Activated CD4-positive, alpha-beta T cell treated with anti-CD3 and anti-CD28 coated beads for 36 hours (primary cell): ENCODE measurements around the gene ATP6V0B. TPM values are rescaled to one million over a fixed set of nuclear protein-coding genes. Genes with fewer than 3 reads are reported as not detected.

Experiments used
- ATAC-seq: fragments of 200-7000 bp; cut with Tn5 transposase; one replicate; pipeline ENCODE4 v1.10.0; 2021; ENCODE audit warnings: mild to moderate bottlenecking, moderate library complexity
- CTCF ChIA-PET: fragments of 350-600 bp; sonication (Branson Sonifier 250); formaldehyde crosslinking; loops from one replicate; lab custom pipeline; 2021; ENCODE audit warnings: antibody characterized with exemption; lab: Charles Lee
- POLR2A ChIA-PET: fragments of 350-600 bp; sonication (Branson Sonifier 250); formaldehyde crosslinking; loops from one replicate; lab custom pipeline; 2021; ENCODE audit warnings: antibody characterized with exemption, inconsistent platforms; lab: Charles Lee
- DNase-seq: peaks from one replicate; pipeline ENCODE4 v3.0.0-alpha.2; 2020
- H3K27ac Mint-ChIP-seq: one replicate; pipeline ENCODE4 v1.8.0; 2021; ENCODE audit warnings: mixed read lengths
- H3K27me3 Mint-ChIP-seq: one replicate; pipeline ENCODE4 v1.8.0; 2021; ENCODE audit warnings: mixed read lengths
- H3K36me3 Mint-ChIP-seq: one replicate; pipeline ENCODE4 v1.8.0; 2021; ENCODE audit warnings: low read depth, mixed read lengths
- H3K4me1 Mint-ChIP-seq: one replicate; pipeline ENCODE4 v1.8.0; 2021; ENCODE audit warnings: mixed read lengths
- H3K4me3 Mint-ChIP-seq: one replicate; pipeline ENCODE4 v1.8.0; 2021; ENCODE audit warnings: mild to moderate bottlenecking, moderate library complexity, mixed read lengths
- H3K9me3 Mint-ChIP-seq: one replicate; pipeline ENCODE4 v1.8.0; 2021; ENCODE audit warnings: low read depth, mixed read lengths
- intact Hi-C, 2 experiments: fragments of 100-400 bp; cut with DNase I in 1 of 2; cut with micrococcal nuclease in 1 of 2; formaldehyde crosslinking; loops; one replicate each; pipeline versions ENCODE4 v1.14.2 to v1.15.1; 2022 to 2024; cut with DNase I, micrococcal nuclease
- total RNA-seq, 2 experiments: library from RNA; stranded (reverse); gene quantifications; one replicate each; pipeline ENCODE4 v1.2.3, GENCODE V29; 2021

Gene ATP6V0B
- total RNA-seq, 2 experiments from 2014 or later = 39.4 to 75.6 TPM

DNA sequence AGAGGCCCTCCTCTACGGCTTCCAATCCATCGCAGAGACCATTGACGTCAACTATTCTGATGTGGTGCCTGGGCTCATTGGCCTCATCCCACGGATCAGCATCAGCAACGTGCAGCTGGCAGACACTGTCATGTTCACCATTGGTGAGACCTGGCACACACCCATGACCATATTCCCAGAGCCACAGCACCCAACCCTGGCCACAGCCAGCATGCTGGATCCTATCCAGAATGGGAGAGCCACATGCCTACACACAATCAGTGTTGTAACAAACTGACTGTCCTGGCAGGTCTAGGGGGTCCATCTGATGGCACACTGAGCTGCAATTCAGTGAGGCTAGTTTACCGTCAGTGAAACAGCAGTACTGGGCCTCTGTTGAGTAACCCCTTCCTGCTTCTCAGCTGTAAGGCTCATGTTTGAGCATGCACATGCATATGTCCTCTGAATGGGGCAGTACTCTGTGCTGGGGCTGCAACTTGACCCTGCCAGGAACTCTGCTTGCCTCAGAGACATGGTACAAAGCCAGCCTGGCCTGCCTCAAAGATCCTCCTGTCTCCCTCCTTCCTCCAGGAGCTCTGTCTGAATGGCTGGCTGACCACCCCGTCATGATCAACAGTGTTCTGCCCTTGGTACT is 17.2 kb upstream of the ATP6V0B start:
- DNase-seq (no peak), ATAC-seq (no peak)
- H3K4me1 Mint-ChIP-seq = no peaks in the 10 kb centered on the region
- intact Hi-C loops = no loop called here
- CTCF ChIA-PET = interaction anchor here (0.7 kb wide), 1 partner anchor 439 kb away, joined by 4 read pairs; no protein-coding TSS in a partner anchor
- H3K27ac Mint-ChIP-seq = no peak overlapping the region
- H3K4me3 Mint-ChIP-seq = no peak overlapping the region
- peaks cover 10% of the 10 kb centered on the region for H3K36me3 Mint-ChIP-seq
- no peaks in the 10 kb centered on the region for H3K9me3 Mint-ChIP-seq
- POLR2A ChIA-PET = no interaction called here
- no peaks in the 10 kb centered on the region for H3K27me3 Mint-ChIP-seq

DNA sequence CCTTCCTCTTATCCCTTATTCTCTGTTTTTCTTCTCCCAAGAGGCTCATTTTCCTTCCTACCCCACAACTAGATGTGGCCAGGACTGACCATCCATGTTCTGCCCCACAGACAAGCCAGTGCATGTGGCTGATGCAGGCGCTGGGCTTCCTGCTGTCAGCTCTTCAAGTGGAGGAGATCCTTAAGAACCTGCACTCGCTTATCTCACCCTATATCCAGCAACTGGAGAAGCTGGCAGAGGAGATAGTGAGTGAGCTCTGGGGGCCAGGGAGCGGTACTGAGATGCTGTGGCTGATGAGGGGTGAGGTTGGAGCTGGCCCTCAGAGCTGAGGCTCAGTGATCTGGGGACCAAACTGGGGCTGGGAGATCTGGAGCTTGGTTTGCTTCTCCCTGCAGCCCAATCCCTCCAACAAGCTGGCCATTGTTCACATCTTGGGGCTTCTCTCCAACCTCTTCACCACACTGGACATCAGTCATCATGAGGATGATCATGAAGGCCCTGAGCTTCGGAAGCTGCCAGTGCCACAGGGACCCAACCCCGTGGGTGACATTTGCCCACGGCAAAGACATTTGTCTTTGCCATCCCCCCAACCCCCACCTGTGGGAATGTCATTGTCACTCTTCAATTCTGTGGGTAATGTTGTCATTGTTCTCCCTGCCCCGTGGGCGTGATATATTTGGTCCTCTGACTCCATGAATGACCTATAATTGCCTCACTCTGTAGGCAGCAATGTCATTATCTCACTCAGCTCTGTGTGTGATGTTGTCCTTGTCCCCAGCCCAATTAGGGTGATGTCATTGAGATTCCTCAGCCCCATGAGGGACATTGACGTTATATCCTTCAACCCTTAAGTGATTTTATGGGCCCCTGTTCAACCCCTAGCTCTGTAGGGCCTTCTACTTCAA is 16.2 kb upstream of the ATP6V0B start:
- no peak overlapping the region for H3K4me3 Mint-ChIP-seq
- ChIA-PET POLR2A (interaction anchor here (0.6 kb wide), 1 partner anchor 96 kb away, joined by 4 read pairs; no protein-coding TSS in a partner anchor), CTCF (interaction anchor here (0.6 to 0.8 kb wide), 2 partner anchors 47 to 260 kb away, joined by 3 read pairs; no protein-coding TSS in a partner anchor)
- H3K9me3 Mint-ChIP-seq = no peaks in the 10 kb centered on the region
- intact Hi-C loops = no loop called here
- H3K27ac Mint-ChIP-seq = no peak overlapping the region
- DNase-seq (no peak), ATAC-seq (no peak)
- H3K36me3 Mint-ChIP-seq = peaks cover 10% of the 10 kb centered on the region
- no peaks in the 10 kb centered on the region for H3K27me3 Mint-ChIP-seq
- no peaks in the 10 kb centered on the region for H3K4me1 Mint-ChIP-seq

GRCh38 chr1:43960798-43961197 is 14.0 kb upstream of the ATP6V0B start:
- intact Hi-C loops = no loop called here
- no peaks in the 10 kb centered on the region for H3K4me1 Mint-ChIP-seq
- DNase-seq = no peak
- no peak overlapping the region for H3K27ac Mint-ChIP-seq
- POLR2A ChIA-PET = no interaction called here
- H3K9me3 Mint-ChIP-seq = no peaks in the 10 kb centered on the region
- no peak for ATAC-seq
- H3K36me3 Mint-ChIP-seq = peaks cover 10% of the 10 kb centered on the region
- H3K4me3 Mint-ChIP-seq = no peak overlapping the region
- H3K27me3 Mint-ChIP-seq = no peaks in the 10 kb centered on the region
- CTCF ChIA-PET = interaction anchor here (0.6 kb wide), 1 partner anchor 27 kb away, joined by 4 read pairs; no protein-coding TSS in a partner anchor

DNA sequence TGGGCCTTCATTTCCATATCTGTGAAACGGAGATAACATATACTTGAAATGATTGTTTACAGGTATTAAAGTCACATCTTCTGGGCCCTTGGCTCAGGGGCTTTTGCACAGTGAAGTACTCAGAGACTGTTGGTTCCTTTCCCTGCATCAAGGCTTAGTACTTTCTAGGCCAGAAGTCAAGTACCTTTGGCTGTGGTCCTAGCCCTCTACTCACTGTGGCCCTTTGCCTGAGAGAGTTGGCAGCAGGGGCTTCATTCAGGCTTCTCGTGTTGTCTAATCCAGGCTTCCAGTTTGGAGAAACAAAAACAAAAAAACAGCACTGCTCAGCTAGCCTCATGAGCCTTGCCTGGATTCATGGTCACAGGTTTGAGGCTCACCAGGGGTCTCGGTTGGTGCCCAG is 13.1 kb upstream of the ATP6V0B start:
- H3K9me3 Mint-ChIP-seq = no peaks in the 10 kb centered on the region
- ChIA-PET POLR2A (no interaction called here), CTCF (interaction anchor here (0.6 kb wide), 1 partner anchor 1019 kb away, joined by 3 read pairs; no protein-coding TSS in a partner anchor)
- H3K36me3 Mint-ChIP-seq = peaks cover 10% of the 10 kb centered on the region
- intact Hi-C loops = no loop called here
- H3K27me3 Mint-ChIP-seq = no peaks in the 10 kb centered on the region
- no peaks in the 10 kb centered on the region for H3K4me1 Mint-ChIP-seq
- no peak overlapping the region for H3K27ac Mint-ChIP-seq
- DNase-seq (no peak), ATAC-seq (no peak)
- H3K4me3 Mint-ChIP-seq = no peak overlapping the region

- H3K27ac Mint-ChIP-seq = no peak overlapping the region
- ATAC-seq (no peak), DNase-seq (no peak)
- H3K27me3 Mint-ChIP-seq = no peaks in the 10 kb centered on the region
- peaks cover 6% of the 10 kb centered on the region for H3K36me3 Mint-ChIP-seq
- no peaks in the 10 kb centered on the region for H3K4me1 Mint-ChIP-seq
- ChIA-PET CTCF (interaction anchor here (0.6 kb wide), 1 partner anchor 1020 kb away, joined by 3 read pairs; no protein-coding TSS in a partner anchor), POLR2A (no interaction called here)
- H3K9me3 Mint-ChIP-seq = no peaks in the 10 kb centered on the region
- H3K4me3 Mint-ChIP-seq = no peak overlapping the region
- intact Hi-C loops = no loop called here
Measured at GRCh38 chr1:43962324-43962723, 12.4 kb upstream of the ATP6V0B start.

- POLR2A ChIA-PET = no interaction called here
- intact Hi-C loops = no loop called here
Measured at GRCh38 chr1:43963006-43963405, 11.8 kb upstream of the ATP6V0B start.

GRCh38 chr1:43963890-43964289 is 10.9 kb upstream of the ATP6V0B start:
- Mint-ChIP-seq H3K27me3 (no peaks in the 10 kb centered on the region), H3K4me3 (no peak overlapping the region), H3K9me3 (no peaks in the 10 kb centered on the region), H3K36me3 (peaks cover 2% of the 10 kb centered on the region), H3K27ac (no peak overlapping the region), H3K4me1 (no peaks in the 10 kb centered on the region)
- no peak for ATAC-seq
- intact Hi-C loops = no loop called here
- ChIA-PET POLR2A (interaction anchor here (0.6 kb wide), 1 partner anchor 11 kb away, joined by 3 read pairs; the partner anchor contains the start of gene ATP6V0B), CTCF (interaction anchor here (0.6 kb wide), 1 partner anchor 39 kb away, joined by 3 read pairs; no protein-coding TSS in a partner anchor)
- no peak for DNase-seq

More at GRCh38 chr1:43963006-43963405, 11.8 kb upstream of the ATP6V0B start:
- H3K9me3 Mint-ChIP-seq = no peaks in the 10 kb centered on the region
- no peaks in the 10 kb centered on the region for H3K4me1 Mint-ChIP-seq
- peaks cover 6% of the 10 kb centered on the region for H3K36me3 Mint-ChIP-seq
- H3K27me3 Mint-ChIP-seq = no peaks in the 10 kb centered on the region
- ATAC-seq (no peak), DNase-seq (no peak)
- CTCF ChIA-PET = no interaction called here
- H3K27ac Mint-ChIP-seq = no peak overlapping the region
- H3K4me3 Mint-ChIP-seq = no peak overlapping the region

- intact Hi-C loops = no loop called here
- ATAC-seq (no peak), DNase-seq (no peak)
- ChIA-PET CTCF (no interaction called here), POLR2A (no interaction called here)
- Mint-ChIP-seq H3K36me3 (peaks cover 5% of the 10 kb centered on the region), H3K27ac (no peak overlapping the region), H3K4me1 (peaks cover 6% of the 10 kb centered on the region), H3K9me3 (no peaks in the 10 kb centered on the region), H3K27me3 (no peaks in the 10 kb centered on the region), H3K4me3 (no peak overlapping the region)
Measured at GRCh38 chr1:43965316-43965715, 9.4 kb upstream of the ATP6V0B start.

GRCh38 chr1:43968348-43968948 is 6.3 kb upstream of the ATP6V0B start:
- H3K4me3 Mint-ChIP-seq = no peak overlapping the region
- H3K9me3 Mint-ChIP-seq = no peaks in the 10 kb centered on the region
- peaks cover 15% of the 10 kb centered on the region for H3K4me1 Mint-ChIP-seq
- intact Hi-C loops = no loop called here
- ATAC-seq (no peak), DNase-seq (peak; percentile 53)
- no peak overlapping the region for H3K27ac Mint-ChIP-seq
- CTCF ChIA-PET = interaction anchor here (0.5 to 1.8 kb wide), 2 partner anchors 22 to 839 kb away, joined by 3 to 5 read pairs; partner anchors contain the start of genes DYNLT4 and IPO13
- peaks cover 23% of the 10 kb centered on the region for H3K36me3 Mint-ChIP-seq
- POLR2A ChIA-PET = no interaction called here
- no peaks in the 10 kb centered on the region for H3K27me3 Mint-ChIP-seq

DNA sequence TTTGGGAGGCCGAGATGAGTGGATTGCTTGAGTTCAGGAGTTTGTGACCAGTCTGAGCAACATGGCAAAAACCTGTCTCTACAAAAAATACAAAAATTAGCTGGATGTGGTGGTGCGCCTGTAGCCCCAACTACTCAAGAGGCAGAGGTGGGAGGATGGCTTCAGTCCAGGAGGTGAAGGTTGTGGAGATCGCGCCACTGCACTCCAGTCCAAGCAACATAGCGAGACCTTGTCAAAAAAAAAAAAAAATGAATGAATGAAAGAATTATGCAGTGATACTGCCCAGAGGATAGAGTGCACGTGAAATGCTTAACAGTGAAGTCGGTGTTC is 5.4 kb upstream of the ATP6V0B start:
- H3K9me3 Mint-ChIP-seq = no peaks in the 10 kb centered on the region
- H3K4me1 Mint-ChIP-seq = peaks cover 24% of the 10 kb centered on the region
- CTCF ChIA-PET = interaction anchor here (1.0 to 1.8 kb wide), 2 partner anchors 23 to 79 kb away, joined by 3 to 5 read pairs; partner anchors contain the start of gene IPO13
- POLR2A ChIA-PET = interaction anchor here (0.6 kb wide), 1 partner anchor 74 kb away, joined by 3 read pairs; no protein-coding TSS in a partner anchor
- peaks cover 30% of the 10 kb centered on the region for H3K36me3 Mint-ChIP-seq
- intact Hi-C loops = loop anchor here (1.0 kb wide), 4 partner anchors 23 to 705 kb away; partner anchors contain the start of genes IPO13 (in 2 of the 2), ARMH1 (in 1 of the 2), ERI3 (in 1 of the 2) and TMEM53 (in 1 of the 2)
- no peaks in the 10 kb centered on the region for H3K27me3 Mint-ChIP-seq
- H3K27ac Mint-ChIP-seq = no peak overlapping the region
- ATAC-seq (no peak), DNase-seq (no peak)
- H3K4me3 Mint-ChIP-seq = peak overlapping the region; percentile 86
